Activated CD8-positive, alpha-beta memory T cell treated with anti-CD3 and anti-CD28 coated beads for 36 hours (primary cell): ENCODE measurements around the gene ATXN2. TPM values are rescaled to one million over a fixed set of nuclear protein-coding genes. Genes with fewer than 3 reads are reported as not detected.

ENCODE experiments used
- CTCF ChIA-PET: fragments of 350-600 bp; sonication (Branson Sonifier 250); formaldehyde crosslinking; loops from one replicate; lab custom pipeline; 2021; ENCODE audit warnings: antibody characterized with exemption; lab: Charles Lee
- POLR2A ChIA-PET: fragments of 350-600 bp; sonication (Branson Sonifier 250); formaldehyde crosslinking; loops from one replicate; lab custom pipeline; 2021; ENCODE audit warnings: antibody characterized with exemption; lab: Charles Lee
- total RNA-seq, 2 experiments: library from RNA; stranded (reverse); gene quantifications; one replicate each; pipeline ENCODE4 v1.2.3, GENCODE V29; 2021

The ATXN2 gene
- total RNA-seq, 2 experiments from 2014 or later = 40.8 to 46.3 TPM

DNA sequence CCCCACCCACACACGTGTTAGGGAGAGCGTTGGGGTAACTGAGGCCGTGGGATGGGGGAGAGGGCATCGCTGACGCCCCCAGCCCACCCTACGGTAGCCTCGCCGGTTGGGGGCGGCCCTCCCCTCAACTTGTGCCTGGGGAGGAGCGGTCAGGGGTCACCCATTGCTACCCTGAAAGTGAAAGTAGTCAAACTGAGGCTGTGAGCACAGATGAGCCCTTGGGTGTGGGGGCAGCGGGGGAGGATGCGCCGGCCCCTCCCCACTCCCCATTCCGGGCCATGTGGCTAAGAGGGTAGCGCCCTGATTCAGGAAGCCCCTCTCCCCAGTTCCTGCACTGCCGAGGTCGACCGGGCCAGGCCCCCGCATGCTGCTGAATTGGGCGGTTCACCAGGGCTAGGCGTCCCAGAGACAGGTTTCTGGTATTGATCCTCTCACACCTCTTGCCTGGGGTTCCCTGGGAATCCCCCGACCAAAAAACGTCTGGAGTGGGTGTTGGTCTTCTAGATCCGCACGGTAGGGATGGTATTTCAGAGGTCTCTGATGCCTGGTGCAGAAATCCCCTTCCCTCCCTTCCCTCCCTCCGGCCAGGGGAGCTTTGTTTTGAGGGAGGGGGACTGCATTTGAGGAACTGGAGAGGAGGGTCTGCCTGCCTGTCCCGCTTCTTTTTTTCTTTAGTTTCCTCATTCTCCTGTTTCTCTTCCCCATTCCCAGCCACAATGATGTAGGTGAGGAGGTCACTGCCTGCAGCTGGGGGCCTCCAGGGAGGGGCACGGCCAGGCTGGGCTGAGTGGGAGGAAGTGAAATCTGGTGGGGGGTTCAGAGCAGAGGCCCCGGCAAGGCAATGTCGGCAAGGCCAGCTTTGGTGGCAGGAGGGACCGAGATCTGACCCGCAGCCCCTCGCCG is 192.4 kb downstream of the ATXN2 start:
- POLR2A ChIA-PET = interaction anchor here (0.7 to 3.4 kb wide), 2 partner anchors 28 to 777 kb away, joined by 3 to 18 read pairs; no protein-coding TSS in a partner anchor
- CTCF ChIA-PET = interaction anchor here (1.0 to 15.3 kb wide), 6 partner anchors 9 to 45 kb away, joined by 3 to 393 read pairs (median 6); no protein-coding TSS in a partner anchor

GRCh38 chr12:111405859-111406473 is 193.1 kb downstream of the ATXN2 start, which contains the start of gene SH2B3:
SH2B3 (plus strand) TSS chr12:111405923; CDS start chr12:111418146, 12,223 bp downstream.
- ChIA-PET CTCF (interaction anchor here (1.5 to 15.3 kb wide), 3 partner anchors 8 to 44 kb away, joined by 4 to 393 read pairs (median 16); no protein-coding TSS in a partner anchor), POLR2A (interaction anchor here (0.6 to 3.4 kb wide), 4 partner anchors 26 to 778 kb away, joined by 3 to 18 read pairs (median 8); no protein-coding TSS in a partner anchor)

DNA sequence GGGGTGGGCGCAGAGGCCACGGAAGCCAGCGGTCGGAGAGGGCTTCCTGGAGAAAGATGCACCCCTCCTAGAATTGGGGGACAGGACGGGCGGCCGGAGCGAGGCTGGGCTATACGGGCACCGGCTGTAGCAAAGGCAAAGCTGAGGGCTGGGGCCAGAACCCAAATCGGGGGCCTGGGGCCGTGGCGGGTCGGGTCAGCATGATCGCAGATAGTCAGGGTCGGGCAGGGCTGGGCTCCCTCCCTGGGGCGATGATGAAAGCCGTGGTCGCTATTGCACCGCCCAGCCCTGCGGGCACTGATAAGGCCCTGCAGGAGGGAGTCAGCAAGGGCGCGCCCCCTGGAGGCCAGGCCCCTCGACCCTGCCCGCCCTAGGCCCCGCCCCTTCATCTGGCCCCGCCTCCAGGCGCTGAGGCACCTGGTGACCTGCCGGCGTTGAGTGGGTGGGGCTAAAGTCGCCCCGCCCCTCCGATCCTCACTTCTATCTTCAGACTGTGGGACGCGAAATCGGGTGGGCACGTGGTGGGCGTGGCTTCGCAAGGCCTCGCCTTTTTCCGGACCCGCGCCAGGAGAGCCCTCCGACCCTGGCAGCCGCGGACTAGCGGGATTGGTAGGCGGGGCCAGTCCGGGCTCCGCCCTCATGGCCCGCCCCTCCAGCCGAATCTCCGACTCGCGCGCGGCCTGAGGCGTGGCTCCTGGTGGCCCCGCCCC is 193.8 kb downstream of the ATXN2 start:
- CTCF ChIA-PET = interaction anchor here (1.3 to 15.3 kb wide), 5 partner anchors 8 to 46 kb away, joined by 4 to 393 read pairs (median 16); no protein-coding TSS in a partner anchor
- POLR2A ChIA-PET = interaction anchor here (0.6 to 3.4 kb wide), 8 partner anchors 20 to 46 kb away, joined by 3 to 18 read pairs (median 4); no protein-coding TSS in a partner anchor

DNA sequence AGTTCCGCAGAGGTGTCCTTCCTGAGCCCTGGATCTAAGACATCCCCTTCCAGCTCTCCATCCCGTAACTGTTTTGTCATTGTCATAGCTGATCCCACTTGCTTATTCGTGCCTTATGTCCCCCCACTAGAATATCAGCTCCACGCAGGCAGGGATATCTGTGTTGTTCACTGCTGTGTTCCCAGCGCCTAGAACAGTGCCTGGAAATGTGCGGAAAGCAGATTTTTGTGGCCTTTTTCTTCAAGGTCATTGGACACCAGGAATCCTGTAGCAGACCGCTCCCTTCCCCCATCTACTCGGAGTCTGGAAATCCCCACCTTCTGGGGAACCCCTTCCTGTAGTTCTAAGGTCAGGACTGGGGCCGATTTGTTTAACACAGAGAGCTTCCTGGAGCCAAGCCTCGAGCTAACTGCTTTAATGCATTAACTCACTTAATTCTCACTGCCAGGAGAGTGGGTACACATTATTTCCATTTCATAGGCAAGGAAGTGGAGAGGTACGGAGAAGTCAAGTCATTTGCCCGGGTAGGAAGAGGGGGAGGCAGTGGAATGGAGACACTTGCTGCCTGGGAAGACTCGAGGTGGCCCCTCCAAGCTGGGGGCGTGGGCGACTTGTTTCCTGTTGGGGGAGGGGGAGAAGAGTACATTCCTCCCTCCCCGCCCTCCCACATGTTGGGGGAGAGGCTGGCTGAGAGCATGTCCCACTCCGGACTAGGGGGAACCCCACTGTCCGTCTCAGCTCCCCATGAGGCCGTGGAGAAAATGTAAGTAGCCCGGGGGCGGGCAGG is 194.6 kb downstream of the ATXN2 start:
- POLR2A ChIA-PET = interaction anchor here (0.7 to 3.4 kb wide), 8 partner anchors 21 to 47 kb away, joined by 3 to 18 read pairs (median 4); no protein-coding TSS in a partner anchor
- CTCF ChIA-PET = interaction anchor here (1.3 to 15.3 kb wide), 5 partner anchors 25 to 73 kb away, joined by 4 to 393 read pairs (median 16); no protein-coding TSS in a partner anchor

DNA sequence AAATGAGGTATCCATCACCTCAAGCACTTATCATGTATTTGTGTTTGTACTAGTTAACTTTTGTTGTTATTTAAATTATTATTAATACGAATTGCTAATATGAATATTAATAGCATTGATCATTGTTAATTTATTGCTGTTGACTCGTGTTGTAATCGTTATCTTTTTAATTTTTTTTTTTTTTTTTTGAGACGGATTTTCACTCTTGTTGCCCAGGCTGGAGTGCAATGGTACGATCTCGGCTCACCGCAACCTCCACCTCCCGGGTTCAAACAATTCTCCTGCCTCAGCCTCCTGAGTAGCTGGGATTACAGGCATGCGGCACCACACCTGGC is 196.7 kb downstream of the ATXN2 start:
- POLR2A ChIA-PET = interaction anchor here (0.7 kb wide), 1 partner anchor 42 kb away, joined by 3 read pairs; no protein-coding TSS in a partner anchor

More for the DNA sequence above, 196.7 kb downstream of the ATXN2 start:
- CTCF ChIA-PET = interaction anchor here (0.7 to 15.3 kb wide), 5 partner anchors 10 to 290 kb away, joined by 3 to 393 read pairs (median 3); no protein-coding TSS in a partner anchor

Other genes with a start within 250 kb of the ATXN2 start
- 1 to 10 TPM; 2.6 to 4.2 TPM for gene PHETA1, start 230.2 kb downstream of the ATXN2 start, total RNA-seq
- gene SH2B3, start 193.4 kb downstream of the ATXN2 start, total RNA-seq = 10 to 100 TPM; 56.8 to 58.4 TPM
- gene BRAP, start 86.6 kb upstream of the ATXN2 start, total RNA-seq = 10 to 100 TPM; 19.7 to 20.4 TPM
- gene ACAD10, start 86.7 kb upstream of the ATXN2 start, total RNA-seq = 10 to 100 TPM; 20.0 to 20.8 TPM
- gene ALDH2, start 167.6 kb upstream of the ATXN2 start, total RNA-seq = 1 to 10 TPM; 1.4 TPM
- 10 to 100 TPM; 68.2 to 73.7 TPM for gene MAPKAPK5, start 242.9 kb upstream of the ATXN2 start, total RNA-seq